Fibroblast of pulmonary artery (primary cell): Measurements from ENCODE around the gene METTL22.

Source experiments
- DNase-seq: peaks from one replicate; pipeline ENCODE4 v3.0.0-alpha.2; 2010; ENCODE audit warnings: low read depth
- H3K4me3 ChIP-seq: replicated peaks from 2 replicates; pipeline ENCODE4 v1.5.1; 2011; ENCODE audit warnings: low read depth, mild to moderate bottlenecking, control low read depth, low read length, moderate library complexity
- CTCF ChIP-seq: IDR thresholded peaks from 2 replicates; pipeline ENCODE4 v1.5.1; 2011; ENCODE audit warnings: mild to moderate bottlenecking, control low read depth, low read length, inconsistent platforms; ENCODE audit errors: missing control alignments

METTL22 gene

GRCh38 chr16:8623634-8624033 lies 2.1 kb downstream of the METTL22 start:
- H3K4me3 ChIP-seq: no peak overlapping the region
- TF ChIP-seq CTCF: no peak
- DNase-seq: peak; percentile 8

GRCh38 chr16:8625491-8626087 lies 4.1 kb downstream of the METTL22 start:
- DNase-seq: no peak
- no peak for TF ChIP-seq CTCF
- no peak overlapping the region for H3K4me3 ChIP-seq

GRCh38 chr16:8626946-8627345 lies 5.4 kb downstream of the METTL22 start:
- no peak for TF ChIP-seq CTCF
- no peak for DNase-seq
- H3K4me3 ChIP-seq: no peak overlapping the region

GRCh38 chr16:8627456-8627855 lies 6.0 kb downstream of the METTL22 start:
- no peak for DNase-seq
- no peak for TF ChIP-seq CTCF
- H3K4me3 ChIP-seq: no peak overlapping the region

GRCh38 chr16:8628981-8629725 lies 7.7 kb downstream of the METTL22 start:
- H3K4me3 ChIP-seq: no peak overlapping the region
- no peak for DNase-seq
- no peak for TF ChIP-seq CTCF

- no peak overlapping the region for H3K4me3 ChIP-seq
- DNase-seq: no peak
- TF ChIP-seq CTCF: no peak
Observed at GRCh38 chr16:8630255-8630953, 8.9 kb downstream of the METTL22 start.

- no peak for DNase-seq
- H3K4me3 ChIP-seq: no peak overlapping the region
- TF ChIP-seq CTCF: no peak
Observed at GRCh38 chr16:8631373-8631772, 9.9 kb downstream of the METTL22 start.
